Stomach (tissue), 4 donors: ENCODE data around the gene HOXC4.

Experiments used
- CTCF ChIP-seq, 7 experiments: fragments of 450-650 bp in 4 of 7; fragments of 200-600 bp in 3 of 7; sonication (generic) in 3 of 7; IDR thresholded peaks; one replicate each; pipeline ENCODE4 v1.5.1; 2016 to 2019; ENCODE audit warnings: antibody characterized with exemption in 7 of 7, control low read depth in 2 of 7, mild to moderate bottlenecking in 1 of 7
- POLR2A ChIP-seq, 4 donors: fragments of 450-650 bp; IDR thresholded peaks; one replicate each; pipeline ENCODE4 v1.6.1; 2016; ENCODE audit warnings: antibody characterized with exemption in 4 of 4, control low read depth in 2 of 4, mild to moderate bottlenecking in 1 of 4, moderate library complexity in 1 of 4

DNA sequence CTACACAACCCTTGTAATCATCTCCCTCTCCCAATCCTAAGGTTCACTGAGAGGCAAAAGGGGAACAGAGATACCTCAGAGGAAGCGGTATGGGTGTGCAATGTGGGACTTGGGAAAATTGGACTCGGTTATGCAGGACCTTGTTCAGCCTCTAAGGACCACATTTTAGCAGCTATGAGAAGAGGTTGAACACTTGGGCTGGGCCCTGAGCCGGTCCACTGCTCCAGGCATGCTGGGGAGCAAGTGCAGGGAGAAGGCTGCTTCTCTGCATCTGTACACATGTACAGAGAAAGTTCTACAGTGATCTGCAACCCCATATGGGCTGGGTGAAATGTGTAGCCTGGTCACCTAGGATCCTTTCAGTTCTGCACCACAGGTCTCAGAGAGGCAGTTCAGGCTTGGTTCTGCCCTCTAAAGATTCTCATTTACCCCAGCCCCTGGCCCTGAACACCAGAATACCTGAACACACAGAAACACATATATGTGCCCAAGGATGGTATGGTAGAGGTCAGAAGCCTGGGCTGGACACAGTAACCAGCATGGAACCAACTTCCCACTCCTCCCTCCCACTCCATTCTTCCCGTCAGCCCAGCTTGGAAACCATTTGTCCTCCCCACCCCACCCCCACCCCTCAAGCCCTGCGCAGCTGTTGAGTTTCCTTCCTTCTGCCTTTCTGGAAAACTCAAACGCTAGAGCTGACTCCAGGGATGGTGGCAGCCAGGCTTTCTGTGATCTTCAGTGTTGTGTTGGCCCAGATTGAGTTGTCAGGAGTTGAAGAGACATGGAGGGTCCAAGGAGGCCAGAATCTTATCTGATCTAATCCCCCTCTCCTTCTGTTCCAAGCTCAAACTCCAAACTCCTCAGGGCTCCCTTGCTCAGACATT lies 10.4 kb upstream of the HOXC4 start:
- TF ChIP-seq CTCF (IDR thresholded peaks at IDR 0.05) (no peak), POLR2A (IDR thresholded peaks at IDR 0.05) (no peak)
